Measurements from ENCODE around the gene FEM1B. TPM values are rescaled to one million over a fixed set of nuclear protein-coding genes. Genes with fewer than 3 reads are reported as not detected.
A peak's percentile ranks its signal among the peaks of the same experiment; 100 is the strongest.

The FEM1B gene
- total RNA-seq, 1 donor from 2014 or later: 49.4 TPM

GRCh38 chr15:68279779-68280753, 2.5 kb downstream of the FEM1B start:
- H3K27me3 Mint-ChIP-seq (ENCODE audit: insufficient read depth): no peaks in the 10 kb centered on the region
- intact Hi-C loops (cut with micrococcal nuclease): no loop called here
- peak overlapping the region; percentile 100 for H3K4me3 Mint-ChIP-seq
- H3K27ac Mint-ChIP-seq: no peak overlapping the region
- DNase-seq (ENCODE audit: low spot score): no peak
- no peaks in the 10 kb centered on the region for H3K9me3 Mint-ChIP-seq
- peaks cover 30% of the 10 kb centered on the region for H3K36me3 Mint-ChIP-seq (ENCODE audit: low read depth)
- H3K4me1 Mint-ChIP-seq (ENCODE audit: low read depth): peaks cover 69% of the 10 kb centered on the region

- Mint-ChIP-seq H3K27ac (no peak overlapping the region), H3K4me1 (ENCODE audit: low read depth) (peaks cover 72% of the 10 kb centered on the region), H3K36me3 (ENCODE audit: low read depth) (peaks cover 36% of the 10 kb centered on the region), H3K27me3 (ENCODE audit: insufficient read depth) (no peaks in the 10 kb centered on the region), H3K4me3 (peak overlapping the region; percentile 10), H3K9me3 (no peaks in the 10 kb centered on the region)
- DNase-seq (ENCODE audit: low spot score): no peak
- intact Hi-C loops (cut with micrococcal nuclease): no loop called here
Measured at GRCh38 chr15:68281008-68281407, 3.5 kb downstream of the FEM1B start.

GRCh38 chr15:68283401-68283800, 5.9 kb downstream of the FEM1B start:
- no peak overlapping the region for H3K4me3 Mint-ChIP-seq
- H3K9me3 Mint-ChIP-seq: no peaks in the 10 kb centered on the region
- H3K36me3 Mint-ChIP-seq (ENCODE audit: low read depth): peaks cover 43% of the 10 kb centered on the region
- no peak for DNase-seq (ENCODE audit: low spot score)
- H3K4me1 Mint-ChIP-seq (ENCODE audit: low read depth): peaks cover 69% of the 10 kb centered on the region
- H3K27me3 Mint-ChIP-seq (ENCODE audit: insufficient read depth): no peaks in the 10 kb centered on the region
- intact Hi-C loops (cut with micrococcal nuclease): no loop called here
- H3K27ac Mint-ChIP-seq: no peak overlapping the region

GRCh38 chr15:68284616-68285258, 7.2 kb downstream of the FEM1B start:
- intact Hi-C loops (cut with micrococcal nuclease): no loop called here
- DNase-seq (ENCODE audit: low spot score): no peak
- Mint-ChIP-seq H3K27ac (peak overlapping the region; percentile 21), H3K4me3 (no peak overlapping the region), H3K9me3 (no peaks in the 10 kb centered on the region), H3K27me3 (ENCODE audit: insufficient read depth) (no peaks in the 10 kb centered on the region), H3K4me1 (ENCODE audit: low read depth) (peaks cover 64% of the 10 kb centered on the region), H3K36me3 (ENCODE audit: low read depth) (peaks cover 37% of the 10 kb centered on the region)

GRCh38 chr15:68285259-68285980, 7.9 kb downstream of the FEM1B start:
- no peaks in the 10 kb centered on the region for H3K9me3 Mint-ChIP-seq
- H3K4me1 Mint-ChIP-seq (ENCODE audit: low read depth): peaks cover 57% of the 10 kb centered on the region
- peak overlapping the region; percentile 15 for H3K27ac Mint-ChIP-seq
- no peaks in the 10 kb centered on the region for H3K27me3 Mint-ChIP-seq (ENCODE audit: insufficient read depth)
- no peak for DNase-seq (ENCODE audit: low spot score)
- peaks cover 37% of the 10 kb centered on the region for H3K36me3 Mint-ChIP-seq (ENCODE audit: low read depth)
- intact Hi-C loops (cut with micrococcal nuclease): no loop called here
- H3K4me3 Mint-ChIP-seq: no peak overlapping the region

GRCh38 chr15:68286256-68286655, 8.7 kb downstream of the FEM1B start:
- Mint-ChIP-seq H3K27ac (no peak overlapping the region), H3K27me3 (ENCODE audit: insufficient read depth) (no peaks in the 10 kb centered on the region), H3K9me3 (no peaks in the 10 kb centered on the region), H3K36me3 (ENCODE audit: low read depth) (peaks cover 41% of the 10 kb centered on the region), H3K4me1 (ENCODE audit: low read depth) (peaks cover 49% of the 10 kb centered on the region), H3K4me3 (no peak overlapping the region)
- no peak for DNase-seq (ENCODE audit: low spot score)
- intact Hi-C loops (cut with micrococcal nuclease): no loop called here

- no peak overlapping the region for H3K27ac Mint-ChIP-seq
- intact Hi-C loops (cut with micrococcal nuclease): no loop called here
- DNase-seq (ENCODE audit: low spot score): no peak
- H3K4me1 Mint-ChIP-seq (ENCODE audit: low read depth): peaks cover 48% of the 10 kb centered on the region
- no peaks in the 10 kb centered on the region for H3K27me3 Mint-ChIP-seq (ENCODE audit: insufficient read depth)
- peaks cover 43% of the 10 kb centered on the region for H3K36me3 Mint-ChIP-seq (ENCODE audit: low read depth)
- H3K9me3 Mint-ChIP-seq: no peaks in the 10 kb centered on the region
- H3K4me3 Mint-ChIP-seq: no peak overlapping the region
Measured at GRCh38 chr15:68289057-68289456, 11.5 kb downstream of the FEM1B start.

GRCh38 chr15:68289621-68290352, 12.2 kb downstream of the FEM1B start:
- no peak for DNase-seq (ENCODE audit: low spot score)
- peaks cover 44% of the 10 kb centered on the region for H3K4me1 Mint-ChIP-seq (ENCODE audit: low read depth)
- H3K4me3 Mint-ChIP-seq: no peak overlapping the region
- H3K9me3 Mint-ChIP-seq: no peaks in the 10 kb centered on the region
- H3K36me3 Mint-ChIP-seq (ENCODE audit: low read depth): peaks cover 38% of the 10 kb centered on the region
- no peak overlapping the region for H3K27ac Mint-ChIP-seq
- H3K27me3 Mint-ChIP-seq (ENCODE audit: insufficient read depth): no peaks in the 10 kb centered on the region
- intact Hi-C loops (cut with micrococcal nuclease): no loop called here

- H3K4me3 Mint-ChIP-seq: no peak overlapping the region
- H3K27ac Mint-ChIP-seq: no peak overlapping the region
- H3K36me3 Mint-ChIP-seq (ENCODE audit: low read depth): peaks cover 31% of the 10 kb centered on the region
- no peaks in the 10 kb centered on the region for H3K27me3 Mint-ChIP-seq (ENCODE audit: insufficient read depth)
- peaks cover 34% of the 10 kb centered on the region for H3K4me1 Mint-ChIP-seq (ENCODE audit: low read depth)
- H3K9me3 Mint-ChIP-seq: no peaks in the 10 kb centered on the region
- intact Hi-C loops (cut with micrococcal nuclease): no loop called here
- DNase-seq (ENCODE audit: low spot score): no peak
Measured at GRCh38 chr15:68290715-68291114, 13.2 kb downstream of the FEM1B start.

GRCh38 chr15:68292157-68292781, 14.7 kb downstream of the FEM1B start:
- Mint-ChIP-seq H3K27ac (no peak overlapping the region), H3K4me1 (ENCODE audit: low read depth) (peaks cover 26% of the 10 kb centered on the region), H3K27me3 (ENCODE audit: insufficient read depth) (no peaks in the 10 kb centered on the region), H3K36me3 (ENCODE audit: low read depth) (peaks cover 36% of the 10 kb centered on the region), H3K9me3 (no peaks in the 10 kb centered on the region), H3K4me3 (no peak overlapping the region)
- DNase-seq (ENCODE audit: low spot score): no peak
- intact Hi-C loops (cut with micrococcal nuclease): no loop called here

GRCh38 chr15:68292967-68293366, 15.4 kb downstream of the FEM1B start:
- no peak for DNase-seq (ENCODE audit: low spot score)
- no peak overlapping the region for H3K4me3 Mint-ChIP-seq
- H3K36me3 Mint-ChIP-seq (ENCODE audit: low read depth): peaks cover 34% of the 10 kb centered on the region
- no peaks in the 10 kb centered on the region for H3K27me3 Mint-ChIP-seq (ENCODE audit: insufficient read depth)
- intact Hi-C loops (cut with micrococcal nuclease): no loop called here
- H3K27ac Mint-ChIP-seq: no peak overlapping the region
- H3K4me1 Mint-ChIP-seq (ENCODE audit: low read depth): peaks cover 24% of the 10 kb centered on the region
- H3K9me3 Mint-ChIP-seq: no peaks in the 10 kb centered on the region

Data from activated T-helper 1 cell treated with anti-CD3 and anti-CD28 coated beads, Interleukin-12 subunit alpha, Interleukin-12 subunit beta, Interleukin-2, Interleukin-4 antibody, amounts not matched to agents 30 ng/mL and 10 ng/mL and 1 ng/mL, durations not matched to agents 14 hours and 24 hours and 36 hours (primary cell).